Adrenal gland (tissue), 5 donors: ENCODE results near the gene ANGPT4.

Experiments used
- CTCF ChIP-seq, 6 experiments: fragments of 450-650 bp in 4 of 6; fragments of 200-600 bp in 2 of 6; sonication (generic) in 1 of 6; IDR thresholded peaks; 1 replicate in 5 of 6; 2 replicates in 1 of 6; pipeline versions ENCODE4 v1.5.1 to v1.8.0; 2016 to 2021; ENCODE audit warnings: antibody characterized with exemption in 6 of 6, mild to moderate bottlenecking in 2 of 6, moderate library complexity in 1 of 6
- POLR2A ChIP-seq, 2 donors: fragments of 450-650 bp; IDR thresholded peaks; one replicate each; pipeline ENCODE4 v1.6.1; 2017; ENCODE audit warnings: antibody characterized with exemption in 2 of 2, mild to moderate bottlenecking in 2 of 2, moderate library complexity in 1 of 2
- donor health status: DM: no; HTN: no; CAD: no.

GRCh38 chr20:828987-829386, 87.1 kb downstream of the ANGPT4 start:
- TF ChIP-seq CTCF (IDR thresholded peaks at IDR 0.05) (no peak), POLR2A (IDR thresholded peaks at IDR 0.05) (no peak)
